Glutamatergic neuron (in vitro differentiated cells): ENCODE data around the gene DOCK1. TPM values are rescaled to one million over a fixed set of nuclear protein-coding genes. Genes with fewer than 3 reads are reported as not detected.

Source experiments
- DNase-seq: peaks from one replicate; pipeline ENCODE4 v3.0.0; 2022
- H3K27ac Mint-ChIP-seq: one replicate; pipeline ENCODE4 v1.8.0; 2020; ENCODE audit warnings: mild to moderate bottlenecking, mixed read lengths, inconsistent platforms; ENCODE audit not compliant: unreplicated experiment
- H3K27me3 Mint-ChIP-seq: one replicate; pipeline ENCODE4 v1.8.0; 2020; ENCODE audit warnings: mild to moderate bottlenecking, moderate library complexity, mixed read lengths, inconsistent platforms; ENCODE audit not compliant: unreplicated experiment
- H3K36me3 Mint-ChIP-seq: one replicate; pipeline ENCODE4 v1.8.0; 2020; ENCODE audit warnings: mild to moderate bottlenecking, mixed read lengths, inconsistent platforms; ENCODE audit not compliant: unreplicated experiment
- H3K4me1 Mint-ChIP-seq: one replicate; pipeline ENCODE4 v1.8.0; 2020; ENCODE audit warnings: mild to moderate bottlenecking, low read depth, mixed read lengths, inconsistent platforms; ENCODE audit not compliant: unreplicated experiment
- H3K4me3 Mint-ChIP-seq: one replicate; pipeline ENCODE4 v1.8.0; 2020; ENCODE audit warnings: mild to moderate bottlenecking, mixed read lengths, inconsistent platforms; ENCODE audit not compliant: unreplicated experiment
- H3K9me3 Mint-ChIP-seq: one replicate; pipeline ENCODE4 v1.8.0; 2020; ENCODE audit warnings: mild to moderate bottlenecking, moderate library complexity, mixed read lengths, inconsistent platforms; ENCODE audit not compliant: unreplicated experiment
- CTCF ChIP-seq: fragments of 200-600 bp; sonication (generic); IDR thresholded peaks from one replicate; pipeline ENCODE4 v1.5.0; 2021; ENCODE audit not compliant: partially characterized antibody, unreplicated experiment
- total RNA-seq: library from RNA; stranded (reverse); fragmentation: NEBNext Ultra II Directional; extraction: Animal tissue kit (Norgen Biotek cat#: 25700); gene quantifications from one replicate; pipeline ENCODE4 v1.2.1, GENCODE V29; 2021; ENCODE audit not compliant: unreplicated experiment

Gene DOCK1
- total RNA-seq, 1 donor from 2014 or later: 19.7 TPM

GRCh38 chr10:127374074-127374680 is 468.9 kb downstream of the DOCK1 start:
- Mint-ChIP-seq H3K36me3 (no peaks in the 10 kb centered on the region), H3K4me3 (no peak overlapping the region), H3K9me3 (peaks cover 1% of the 10 kb centered on the region), H3K4me1 (peaks cover 29% of the 10 kb centered on the region), H3K27me3 (peaks cover 4% of the 10 kb centered on the region), H3K27ac (no peak overlapping the region)
- no peak for TF ChIP-seq CTCF
- no peak for DNase-seq

- H3K4me3 Mint-ChIP-seq: no peak overlapping the region
- H3K27me3 Mint-ChIP-seq: peaks cover 4% of the 10 kb centered on the region
- H3K9me3 Mint-ChIP-seq: peaks cover 1% of the 10 kb centered on the region
- no peak for DNase-seq
- H3K36me3 Mint-ChIP-seq: no peaks in the 10 kb centered on the region
- peaks cover 24% of the 10 kb centered on the region for H3K4me1 Mint-ChIP-seq
- no peak overlapping the region for H3K27ac Mint-ChIP-seq
- no peak for TF ChIP-seq CTCF
Observed at GRCh38 chr10:127374901-127375300, 469.7 kb downstream of the DOCK1 start.

GRCh38 chr10:127375461-127375860 is 470.2 kb downstream of the DOCK1 start:
- Mint-ChIP-seq H3K36me3 (no peaks in the 10 kb centered on the region), H3K4me3 (no peak overlapping the region)

GRCh38 chr10:127376071-127376470 is 470.8 kb downstream of the DOCK1 start:
- Mint-ChIP-seq H3K27me3 (peaks cover 4% of the 10 kb centered on the region), H3K4me1 (peaks cover 17% of the 10 kb centered on the region), H3K9me3 (peaks cover 1% of the 10 kb centered on the region), H3K36me3 (no peaks in the 10 kb centered on the region), H3K27ac (no peak overlapping the region), H3K4me3 (no peak overlapping the region)
- no peak for DNase-seq
- no peak for TF ChIP-seq CTCF

More at GRCh38 chr10:127375461-127375860, 470.2 kb downstream of the DOCK1 start:
- H3K27me3 Mint-ChIP-seq: peaks cover 4% of the 10 kb centered on the region
- peaks cover 1% of the 10 kb centered on the region for H3K9me3 Mint-ChIP-seq
- DNase-seq: no peak
- no peak overlapping the region for H3K27ac Mint-ChIP-seq
- peaks cover 22% of the 10 kb centered on the region for H3K4me1 Mint-ChIP-seq
- no peak for TF ChIP-seq CTCF

- H3K36me3 Mint-ChIP-seq: no peaks in the 10 kb centered on the region
- TF ChIP-seq CTCF: no peak
- no peak overlapping the region for H3K27ac Mint-ChIP-seq
- peaks cover 4% of the 10 kb centered on the region for H3K27me3 Mint-ChIP-seq
- H3K4me1 Mint-ChIP-seq: peaks cover 9% of the 10 kb centered on the region
- peaks cover 1% of the 10 kb centered on the region for H3K9me3 Mint-ChIP-seq
- DNase-seq: no peak
- H3K4me3 Mint-ChIP-seq: no peak overlapping the region
Observed at GRCh38 chr10:127378628-127379027, 473.4 kb downstream of the DOCK1 start.
